Retinal pigment epithelial cell (primary cell): ENCODE results near the gene MOXD1.

ENCODE experiments used
- DNase-seq: peaks from one replicate; pipeline ENCODE4 v3.0.0-alpha.2; 2010; ENCODE audit warnings: low read depth
- H3K4me3 ChIP-seq: 2 replicates; pipeline ENCODE4 v1.5.1; 2011; ENCODE audit warnings: mild to moderate bottlenecking, low read length, control low read depth, moderate library complexity
- CTCF ChIP-seq: conservative IDR thresholded peaks from 2 replicates; pipeline ENCODE4 v1.5.1; 2011; ENCODE audit warnings: low read depth, low read length, control low read depth, inconsistent platforms

MOXD1 gene

DNA sequence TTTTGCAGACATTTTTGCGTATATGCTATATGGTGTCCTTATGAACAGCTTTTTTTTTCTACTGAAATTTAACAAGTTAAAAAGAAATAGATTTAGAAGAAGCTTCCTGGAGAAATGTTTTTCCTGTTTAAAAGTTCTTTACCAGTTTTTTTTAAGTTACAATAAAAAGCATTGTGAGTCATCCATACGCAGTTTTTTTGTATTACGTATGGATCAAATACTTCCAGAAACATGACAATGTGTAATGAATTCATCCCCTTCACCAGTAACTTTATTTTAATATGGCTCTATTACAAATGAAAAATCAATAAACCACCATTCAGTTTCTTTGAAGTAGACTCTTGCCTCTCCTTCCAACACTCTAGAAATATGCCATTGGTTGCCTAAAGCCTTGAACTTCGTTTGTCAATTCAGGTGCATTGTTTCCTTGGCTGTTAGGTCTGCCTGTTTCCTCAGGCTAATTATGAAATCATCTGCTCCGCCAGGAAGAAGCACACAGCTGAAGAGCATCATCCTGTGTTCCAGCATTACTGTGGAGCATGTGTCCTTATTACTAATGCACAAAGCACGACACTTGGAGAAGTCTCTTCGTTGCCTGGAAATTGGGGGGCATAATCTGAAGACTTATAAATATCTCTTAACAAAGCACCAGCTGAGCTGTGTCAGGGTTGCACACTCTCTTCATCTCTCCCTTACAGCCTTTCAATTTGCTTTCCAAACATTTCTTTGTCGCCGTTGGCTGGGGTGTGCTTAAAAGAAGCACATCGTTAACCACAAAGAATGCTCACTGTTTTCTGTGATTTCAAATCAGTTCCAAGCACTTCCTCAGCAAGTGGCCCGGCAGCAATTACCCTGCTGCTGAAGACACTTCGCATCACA, 9.6 kb downstream of the MOXD1 start:
- DNase-seq, result no peak
- no peak for TF ChIP-seq CTCF
- no peak overlapping the region for H3K4me3 ChIP-seq

DNA sequence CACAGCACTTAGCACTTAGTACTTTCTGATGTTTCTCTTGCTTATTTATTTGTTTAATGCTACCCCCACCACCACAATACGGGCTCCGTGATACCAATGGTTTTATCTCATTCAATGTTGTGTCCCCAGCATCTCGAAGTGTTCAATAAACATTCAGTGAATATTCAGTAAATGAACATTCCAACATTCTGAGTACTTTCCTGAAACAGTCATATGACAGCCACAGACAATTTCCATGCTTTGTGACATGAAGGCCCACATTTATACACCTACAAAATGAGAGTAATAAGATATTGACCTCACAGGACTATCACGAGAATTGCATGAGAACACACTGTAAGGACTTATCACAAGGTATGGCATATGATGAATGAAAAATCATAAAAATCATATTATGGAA, 10.8 kb downstream of the MOXD1 start:
- no peak for TF ChIP-seq CTCF
- H3K4me3 ChIP-seq, result no peak overlapping the region
- DNase-seq, result no peak

GRCh38 chr6:132390017-132390416, 11.3 kb downstream of the MOXD1 start:
- no peak for DNase-seq
- no peak overlapping the region for H3K4me3 ChIP-seq
- TF ChIP-seq CTCF, result no peak

- no peak for TF ChIP-seq CTCF
- no peak for DNase-seq
- H3K4me3 ChIP-seq, result no peak overlapping the region
These were observed 13.0 kb downstream of the MOXD1 start for GRCh38 chr6:132388291-132388690.

DNA sequence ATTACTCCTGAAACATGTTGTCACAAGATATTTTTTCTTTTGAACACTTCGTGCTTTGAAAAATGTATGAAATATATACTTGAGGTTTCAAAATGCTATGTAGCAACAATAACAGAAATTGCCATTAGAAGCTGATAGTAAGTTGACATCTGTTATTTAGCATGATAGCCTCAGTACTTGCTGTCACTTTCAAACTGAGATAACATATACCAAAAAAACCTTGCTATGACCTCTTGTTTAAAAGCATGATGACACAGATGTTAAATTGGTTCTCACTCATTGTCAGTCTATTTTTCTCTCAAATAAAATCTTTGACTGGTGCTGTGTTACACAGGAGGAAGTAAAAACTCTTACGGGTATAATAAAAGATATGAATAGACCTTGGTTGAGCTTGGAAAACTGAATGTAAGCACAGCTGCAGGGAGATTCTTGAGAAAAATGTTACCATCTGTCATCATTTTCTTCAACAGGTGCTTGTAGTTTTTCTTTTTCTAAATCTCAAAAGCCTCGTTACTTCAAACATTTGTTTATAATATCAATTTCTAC, 18.6 kb downstream of the MOXD1 start:
- no peak for TF ChIP-seq CTCF
- DNase-seq, result no peak
- H3K4me3 ChIP-seq, result no peak overlapping the region

- DNase-seq, result no peak
- TF ChIP-seq CTCF, result no peak
- H3K4me3 ChIP-seq, result no peak overlapping the region
These were observed 19.9 kb downstream of the MOXD1 start for GRCh38 chr6:132381381-132381780.

DNA sequence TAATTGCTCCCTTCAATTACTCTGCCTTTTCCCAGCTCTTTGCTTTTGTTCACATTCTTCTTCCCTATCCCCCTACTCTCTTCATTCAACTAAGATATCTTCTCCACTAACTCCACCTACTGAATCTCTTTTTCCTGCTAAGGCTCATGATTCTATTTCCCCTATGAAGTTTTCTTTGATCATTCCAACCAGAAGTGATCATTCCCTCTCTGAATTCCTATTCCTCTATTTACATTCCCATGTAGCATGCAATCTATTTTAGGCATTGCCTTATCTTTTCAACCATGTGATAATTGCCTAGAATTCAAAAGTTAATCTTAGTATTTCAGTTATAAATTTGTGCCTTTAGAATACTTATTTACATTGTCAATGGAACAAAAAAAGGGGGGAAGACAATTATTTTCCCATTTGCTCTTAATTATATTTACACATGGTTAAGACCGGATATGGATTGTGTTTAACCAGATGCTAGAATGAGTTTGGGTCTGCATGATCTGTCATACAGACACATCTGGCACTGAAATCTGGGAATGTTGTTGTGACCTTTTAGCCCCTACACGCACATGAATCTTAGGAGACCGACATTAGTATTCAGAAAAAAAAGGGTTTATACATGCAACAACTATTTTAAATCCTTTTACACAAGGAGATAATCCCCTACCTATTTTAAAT, 20.8 kb downstream of the MOXD1 start:
- no peak for TF ChIP-seq CTCF
- no peak for DNase-seq
- no peak overlapping the region for H3K4me3 ChIP-seq
